ENCODE results near the gene ATP2B2.

- TF ChIP-seq, protein P1, sequence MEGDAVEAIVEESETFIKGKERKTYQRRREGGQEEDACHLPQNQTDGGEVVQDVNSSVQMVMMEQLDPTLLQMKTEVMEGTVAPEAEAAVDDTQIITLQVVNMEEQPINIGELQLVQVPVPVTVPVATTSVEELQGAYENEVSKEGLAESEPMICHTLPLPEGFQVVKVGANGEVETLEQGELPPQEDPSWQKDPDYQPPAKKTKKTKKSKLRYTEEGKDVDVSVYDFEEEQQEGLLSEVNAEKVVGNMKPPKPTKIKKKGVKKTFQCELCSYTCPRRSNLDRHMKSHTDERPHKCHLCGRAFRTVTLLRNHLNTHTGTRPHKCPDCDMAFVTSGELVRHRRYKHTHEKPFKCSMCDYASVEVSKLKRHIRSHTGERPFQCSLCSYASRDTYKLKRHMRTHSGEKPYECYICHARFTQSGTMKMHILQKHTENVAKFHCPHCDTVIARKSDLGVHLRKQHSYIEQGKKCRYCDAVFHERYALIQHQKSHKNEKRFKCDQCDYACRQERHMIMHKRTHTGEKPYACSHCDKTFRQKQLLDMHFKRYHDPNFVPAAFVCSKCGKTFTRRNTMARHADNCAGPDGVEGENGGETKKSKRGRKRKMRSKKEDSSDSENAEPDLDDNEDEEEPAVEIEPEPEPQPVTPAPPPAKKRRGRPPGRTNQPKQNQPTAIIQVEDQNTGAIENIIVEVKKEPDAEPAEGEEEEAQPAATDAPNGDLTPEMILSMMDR (IDR thresholded peaks at IDR 0.05): no peak
- TF ChIP-seq POLR2A (IDR thresholded peaks at IDR 0.05): no peak
Measured at GRCh38 chr3:10356461-10356981, 148.9 kb downstream of the ATP2B2 start.
